ENCODE measurements around the gene CCNG1.

The CCNG1 gene

GRCh38 chr5:163489745-163490075, 52.3 kb downstream of the CCNG1 start:
- DNase-seq (ENCODE audit: low spot score) = no peak

Data from Ammon's horn (tissue), 1 donor.